HG02571 (cell line): Measurements from ENCODE around the gene AGPAT4.
A peak's percentile ranks its signal among the peaks of the same experiment; 100 is the strongest.

Experiments used
- ATAC-seq: cut with Tn5 transposase; IDR thresholded peaks from one replicate; pipeline ENCODE4 v1.9.1; 2021; ENCODE audit warnings: mild to moderate bottlenecking, moderate library complexity; ENCODE audit not compliant: unreplicated experiment

AGPAT4 gene

GRCh38 chr6:161290751-161291150 is 16.9 kb upstream of the AGPAT4 start:
- ATAC-seq, result no peak

- no peak for ATAC-seq
Measured at GRCh38 chr6:161284653-161285052, 10.8 kb upstream of the AGPAT4 start.

- no peak for ATAC-seq
Measured at GRCh38 chr6:161281092-161281491, 7.2 kb upstream of the AGPAT4 start.

GRCh38 chr6:161279677-161280415 is 6.0 kb upstream of the AGPAT4 start:
- ATAC-seq, result no peak

GRCh38 chr6:161276605-161277155 is 2.8 kb upstream of the AGPAT4 start:
- ATAC-seq, result no peak

- no peak for ATAC-seq
Measured at GRCh38 chr6:161274898-161275297, 1.0 kb upstream of the AGPAT4 start.

- no peak for ATAC-seq
Measured at GRCh38 chr6:161274488-161274858, 612 bp upstream of the AGPAT4 start.

- no peak for ATAC-seq
Measured at GRCh38 chr6:161273274-161273751, 548 bp downstream of the AGPAT4 start.

- ATAC-seq, result no peak
Measured at GRCh38 chr6:161272635-161273273, 1.1 kb downstream of the AGPAT4 start.

- ATAC-seq, result no peak
Measured at GRCh38 chr6:161271343-161272030, 2.4 kb downstream of the AGPAT4 start.

- ATAC-seq, result no peak
Measured at GRCh38 chr6:161270116-161270515, 3.7 kb downstream of the AGPAT4 start.

- ATAC-seq, result no peak
Measured at GRCh38 chr6:161269310-161269709, 4.6 kb downstream of the AGPAT4 start.

- ATAC-seq, result no peak
Measured at GRCh38 chr6:161268531-161269210, 5.2 kb downstream of the AGPAT4 start.

GRCh38 chr6:161266513-161267230 is 7.2 kb downstream of the AGPAT4 start:
- no peak for ATAC-seq

- peak; percentile 59 for ATAC-seq
Measured at GRCh38 chr6:161265975-161266374, 7.9 kb downstream of the AGPAT4 start.

GRCh38 chr6:161265554-161265953 is 8.3 kb downstream of the AGPAT4 start:
- ATAC-seq, result no peak

GRCh38 chr6:161264181-161264580 is 9.7 kb downstream of the AGPAT4 start:
- ATAC-seq, result no peak

GRCh38 chr6:161261816-161262215 is 12.0 kb downstream of the AGPAT4 start:
- no peak for ATAC-seq

GRCh38 chr6:161261325-161261724 is 12.5 kb downstream of the AGPAT4 start:
- ATAC-seq, result no peak

- no peak for ATAC-seq
Measured at GRCh38 chr6:161259302-161259701, 14.6 kb downstream of the AGPAT4 start.
